GM12872 (cell line): ENCODE data around the gene NFILZ.
A peak's percentile ranks its signal among the peaks of the same experiment; 100 is the strongest.

Experiments
- CTCF ChIP-seq: IDR thresholded peaks from 3 replicates; pipeline ENCODE4 v1.5.1; 2011; ENCODE audit warnings: low read depth, mild to moderate bottlenecking, low read length, moderate library complexity; ENCODE audit not compliant: insufficient read depth

The NFILZ gene

GRCh38 chr19:8629996-8630683 lies at the start of gene NFILZ:
Gene NFILZ, plus strand, starts transcription at chr19:8630633. Its CDS starts 46,133 bp downstream, at chr19:8676766.
- no peak for TF ChIP-seq CTCF

- peak; percentile 96 for TF ChIP-seq CTCF
These were observed 49.6 kb upstream of the NFILZ start for GRCh38 chr19:8580710-8581281.

GRCh38 chr19:8584965-8585893 lies 45.2 kb upstream of the NFILZ start:
- TF ChIP-seq CTCF = no peak

- peak; percentile 49 for TF ChIP-seq CTCF
These were observed 44.3 kb upstream of the NFILZ start for GRCh38 chr19:8585894-8586750.

- no peak for TF ChIP-seq CTCF
These were observed 41.2 kb upstream of the NFILZ start for GRCh38 chr19:8589177-8589714.

GRCh38 chr19:8592231-8593009 lies 38.0 kb upstream of the NFILZ start:
- no peak for TF ChIP-seq CTCF
